ENCODE data around the gene SLC6A6.

The SLC6A6 gene

GRCh38 chr3:14393440-14394106, 8.8 kb upstream of the SLC6A6 start:
- Histone ChIP-seq H3K36me3 (ENCODE audit: control insufficient read depth, insufficient read depth, low read length) (no peaks in the 10 kb centered on the region), H3K4me1 (ENCODE audit: control insufficient read depth, insufficient read depth, low read length) (peaks cover 6% of the 10 kb centered on the region), H3K27ac (ENCODE audit: low read depth, low read length) (no peak overlapping the region), H3K4me3 (ENCODE audit: low read length) (no peak overlapping the region), H3K9ac (ENCODE audit: low read length) (no peak overlapping the region), H3K27me3 (ENCODE audit: control insufficient read depth, insufficient read depth, low read length) (peaks cover 5% of the 10 kb centered on the region)

GRCh38 chr3:14396031-14396692, 6.2 kb upstream of the SLC6A6 start:
- no peak overlapping the region for H3K27ac ChIP-seq (ENCODE audit: low read depth, low read length)
- H3K9ac ChIP-seq (ENCODE audit: low read length), result no peak overlapping the region
- no peaks in the 10 kb centered on the region for H3K36me3 ChIP-seq (ENCODE audit: control insufficient read depth, insufficient read depth, low read length)
- peaks cover 3% of the 10 kb centered on the region for H3K4me1 ChIP-seq (ENCODE audit: control insufficient read depth, insufficient read depth, low read length)
- H3K4me3 ChIP-seq (ENCODE audit: low read length), result no peak overlapping the region
- H3K27me3 ChIP-seq (ENCODE audit: control insufficient read depth, insufficient read depth, low read length), result peaks cover 5% of the 10 kb centered on the region

GRCh38 chr3:14397046-14397445, 5.4 kb upstream of the SLC6A6 start:
- H3K27me3 ChIP-seq (ENCODE audit: control insufficient read depth, insufficient read depth, low read length), result peaks cover 5% of the 10 kb centered on the region
- no peak overlapping the region for H3K27ac ChIP-seq (ENCODE audit: low read depth, low read length)
- H3K36me3 ChIP-seq (ENCODE audit: control insufficient read depth, insufficient read depth, low read length), result no peaks in the 10 kb centered on the region
- H3K9ac ChIP-seq (ENCODE audit: low read length), result no peak overlapping the region
- no peak overlapping the region for H3K4me3 ChIP-seq (ENCODE audit: low read length)
- no peaks in the 10 kb centered on the region for H3K4me1 ChIP-seq (ENCODE audit: control insufficient read depth, insufficient read depth, low read length)

GRCh38 chr3:14397531-14397930, 4.9 kb upstream of the SLC6A6 start:
- peaks cover 2% of the 10 kb centered on the region for H3K27me3 ChIP-seq (ENCODE audit: control insufficient read depth, insufficient read depth, low read length)
- no peaks in the 10 kb centered on the region for H3K36me3 ChIP-seq (ENCODE audit: control insufficient read depth, insufficient read depth, low read length)
- H3K27ac ChIP-seq (ENCODE audit: low read depth, low read length), result no peak overlapping the region
- H3K9ac ChIP-seq (ENCODE audit: low read length), result no peak overlapping the region
- no peaks in the 10 kb centered on the region for H3K4me1 ChIP-seq (ENCODE audit: control insufficient read depth, insufficient read depth, low read length)
- no peak overlapping the region for H3K4me3 ChIP-seq (ENCODE audit: low read length)

GRCh38 chr3:14397940-14398796, 4.2 kb upstream of the SLC6A6 start:
- no peak overlapping the region for H3K4me3 ChIP-seq (ENCODE audit: low read length)
- no peak overlapping the region for H3K27ac ChIP-seq (ENCODE audit: low read depth, low read length)
- H3K36me3 ChIP-seq (ENCODE audit: control insufficient read depth, insufficient read depth, low read length), result no peaks in the 10 kb centered on the region
- no peak overlapping the region for H3K9ac ChIP-seq (ENCODE audit: low read length)
- H3K4me1 ChIP-seq (ENCODE audit: control insufficient read depth, insufficient read depth, low read length), result no peaks in the 10 kb centered on the region
- no peaks in the 10 kb centered on the region for H3K27me3 ChIP-seq (ENCODE audit: control insufficient read depth, insufficient read depth, low read length)

- H3K27me3 ChIP-seq (ENCODE audit: control insufficient read depth, insufficient read depth, low read length), result no peaks in the 10 kb centered on the region
- H3K36me3 ChIP-seq (ENCODE audit: control insufficient read depth, insufficient read depth, low read length), result no peaks in the 10 kb centered on the region
- no peak overlapping the region for H3K9ac ChIP-seq (ENCODE audit: low read length)
- no peak overlapping the region for H3K27ac ChIP-seq (ENCODE audit: low read depth, low read length)
- no peak overlapping the region for H3K4me3 ChIP-seq (ENCODE audit: low read length)
- peaks cover 3% of the 10 kb centered on the region for H3K4me1 ChIP-seq (ENCODE audit: control insufficient read depth, insufficient read depth, low read length)
These were observed 3.7 kb upstream of the SLC6A6 start for GRCh38 chr3:14398797-14399106.

GRCh38 chr3:14401692-14402303, 608 bp upstream of the SLC6A6 start:
- no peak overlapping the region for H3K9ac ChIP-seq (ENCODE audit: low read length)
- H3K27me3 ChIP-seq (ENCODE audit: control insufficient read depth, insufficient read depth, low read length), result no peaks in the 10 kb centered on the region
- no peak overlapping the region for H3K27ac ChIP-seq (ENCODE audit: low read depth, low read length)
- H3K4me3 ChIP-seq (ENCODE audit: low read length), result peak overlapping the region; percentile 6
- no peaks in the 10 kb centered on the region for H3K36me3 ChIP-seq (ENCODE audit: control insufficient read depth, insufficient read depth, low read length)
- H3K4me1 ChIP-seq (ENCODE audit: control insufficient read depth, insufficient read depth, low read length), result peaks cover 20% of the 10 kb centered on the region

- Histone ChIP-seq H3K27me3 (ENCODE audit: control insufficient read depth, insufficient read depth, low read length) (no peaks in the 10 kb centered on the region), H3K4me1 (ENCODE audit: control insufficient read depth, insufficient read depth, low read length) (peaks cover 20% of the 10 kb centered on the region), H3K36me3 (ENCODE audit: control insufficient read depth, insufficient read depth, low read length) (no peaks in the 10 kb centered on the region), H3K4me3 (ENCODE audit: low read length) (peak overlapping the region; percentile 66), H3K27ac (ENCODE audit: low read depth, low read length) (no peak overlapping the region), H3K9ac (ENCODE audit: low read length) (no peak overlapping the region)
These were observed 1.3 kb downstream of the SLC6A6 start for GRCh38 chr3:14403619-14404155.

- Histone ChIP-seq H3K27ac (ENCODE audit: low read depth, low read length) (no peak overlapping the region), H3K27me3 (ENCODE audit: control insufficient read depth, insufficient read depth, low read length) (no peaks in the 10 kb centered on the region), H3K36me3 (ENCODE audit: control insufficient read depth, insufficient read depth, low read length) (no peaks in the 10 kb centered on the region), H3K4me3 (ENCODE audit: low read length) (peak overlapping the region; percentile 66), H3K9ac (ENCODE audit: low read length) (no peak overlapping the region), H3K4me1 (ENCODE audit: control insufficient read depth, insufficient read depth, low read length) (peaks cover 20% of the 10 kb centered on the region)
These were observed 1.8 kb downstream of the SLC6A6 start for GRCh38 chr3:14404186-14404585.

GRCh38 chr3:14404631-14405359, 2.4 kb downstream of the SLC6A6 start:
- Histone ChIP-seq H3K9ac (ENCODE audit: low read length) (no peak overlapping the region), H3K27me3 (ENCODE audit: control insufficient read depth, insufficient read depth, low read length) (no peaks in the 10 kb centered on the region), H3K4me1 (ENCODE audit: control insufficient read depth, insufficient read depth, low read length) (peaks cover 20% of the 10 kb centered on the region), H3K4me3 (ENCODE audit: low read length) (peak overlapping the region; percentile 8), H3K36me3 (ENCODE audit: control insufficient read depth, insufficient read depth, low read length) (no peaks in the 10 kb centered on the region), H3K27ac (ENCODE audit: low read depth, low read length) (peak overlapping the region; percentile 46)

GRCh38 chr3:14405360-14406238, 3.2 kb downstream of the SLC6A6 start:
- no peak overlapping the region for H3K4me3 ChIP-seq (ENCODE audit: low read length)
- peak overlapping the region; percentile 27 for H3K27ac ChIP-seq (ENCODE audit: low read depth, low read length)
- H3K4me1 ChIP-seq (ENCODE audit: control insufficient read depth, insufficient read depth, low read length), result peaks cover 20% of the 10 kb centered on the region
- H3K9ac ChIP-seq (ENCODE audit: low read length), result no peak overlapping the region
- H3K36me3 ChIP-seq (ENCODE audit: control insufficient read depth, insufficient read depth, low read length), result no peaks in the 10 kb centered on the region
- H3K27me3 ChIP-seq (ENCODE audit: control insufficient read depth, insufficient read depth, low read length), result no peaks in the 10 kb centered on the region
